Esophagus (tissue), 2 donors: ENCODE measurements around the gene RASSF1. TPM values are rescaled to one million over a fixed set of nuclear protein-coding genes. Genes with fewer than 3 reads are reported as not detected.

ENCODE experiments used
- H3K27ac ChIP-seq, 2 donors: one replicate each; pipeline ENCODE4 v1.5.1; 2013; ENCODE audit warnings: low read depth in 2 of 2, mild to moderate bottlenecking in 2 of 2, inconsistent platforms in 1 of 2, low read length in 1 of 2, moderate library complexity in 1 of 2
- H3K27me3 ChIP-seq, 2 donors: one replicate each; pipeline ENCODE4 v1.6.1; 2013; ENCODE audit warnings: low read length in 2 of 2, control low read depth in 1 of 2, mild to moderate bottlenecking in 1 of 2; ENCODE audit not compliant: insufficient read depth in 2 of 2, control insufficient read depth in 1 of 2
- H3K36me3 ChIP-seq, 2 donors: one replicate each; pipeline ENCODE4 v1.6.1; 2013; ENCODE audit warnings: low read length in 1 of 2; ENCODE audit not compliant: control insufficient read depth in 2 of 2, insufficient read depth in 2 of 2
- H3K4me1 ChIP-seq, 2 donors: one replicate each; pipeline ENCODE4 v1.6.1; 2013; ENCODE audit warnings: low read length in 1 of 2; ENCODE audit not compliant: control insufficient read depth in 2 of 2, insufficient read depth in 2 of 2
- H3K4me3 ChIP-seq, 2 donors: one replicate each; pipeline ENCODE4 v1.5.1; 2013; ENCODE audit warnings: low read length in 2 of 2, mild to moderate bottlenecking in 2 of 2, low read depth in 1 of 2, moderate library complexity in 1 of 2
- H3K9me3 ChIP-seq, 2 donors: one replicate each; pipeline ENCODE4 v1.6.1; 2013; ENCODE audit warnings: mild to moderate bottlenecking in 2 of 2, low read depth in 1 of 2, low read length in 1 of 2, moderate library complexity in 1 of 2; ENCODE audit not compliant: control insufficient read depth in 2 of 2, insufficient read depth in 1 of 2
- WGBS, 2 donors: extraction: QIAGEN DNeasy Blood & Tissue Kit; methylation state at CpG; one replicate each; pipeline ENCODE4 v1.1.7; 2013; 5-methylcytosine and 5-hydroxymethylcytosine counted together
- polyA plus RNA-seq, 2 donors: library from polyadenylated mRNA; stranded (reverse); fragments of 200-250 nt; gene quantifications; one replicate each; pipeline ENCODE4 v1.2.3, GENCODE V29; 2013
- donor health status: healthy with polysubstance abuse.
- donor health status: Bipolar disorder and iron deficiency.

RASSF1 gene
- polyA plus RNA-seq, 2 donors, result 15.0 to 20.3 TPM

DNA sequence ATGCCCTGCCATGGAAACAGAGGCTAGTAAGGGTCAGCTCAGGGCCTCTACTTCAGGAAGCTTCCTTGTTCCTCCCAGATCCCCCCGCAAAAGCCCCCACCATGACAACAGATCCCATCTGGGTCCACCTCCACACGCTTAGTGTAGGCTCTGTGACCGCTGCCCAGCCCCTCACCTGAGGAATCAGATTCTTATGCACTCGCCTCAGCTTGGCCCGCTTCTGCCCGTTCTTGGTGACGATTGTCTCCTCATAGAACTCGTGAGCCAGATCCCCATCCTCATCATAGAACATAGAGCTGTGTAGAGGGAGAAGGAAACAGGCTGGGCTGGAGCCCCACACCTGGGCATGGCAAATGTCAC lies 14.5 kb downstream of the RASSF1 start:
- no peak overlapping the region for H3K4me3 ChIP-seq
- WGBS, 2 donors, result 88 to 89% methylated on average over 8 of the region's 8 CpGs
- peaks cover 0 to 2% of the 10 kb centered on the region in 2 donors for H3K9me3 ChIP-seq
- peaks cover 10 to 20% of the 10 kb centered on the region in 2 donors for H3K36me3 ChIP-seq
- H3K27ac ChIP-seq, result no peak overlapping the region
- peaks cover 0 to 9% of the 10 kb centered on the region in 2 donors for H3K4me1 ChIP-seq
- H3K27me3 ChIP-seq, result no peaks in the 10 kb centered on the region

- WGBS, 2 donors, result 84 to 85% methylated on average over 11 of the region's 11 CpGs
- Histone ChIP-seq H3K36me3 (peaks cover 6 to 15% of the 10 kb centered on the region in 2 donors), H3K4me3 (no peak overlapping the region), H3K27ac (peak overlapping the region in 1 of 2 donors; percentile 47), H3K27me3 (no peaks in the 10 kb centered on the region), H3K9me3 (peaks cover 0 to 2% of the 10 kb centered on the region in 2 donors), H3K4me1 (peaks cover 0 to 9% of the 10 kb centered on the region in 2 donors)
Observed at GRCh38 chr3:50325497-50326181, 15.0 kb downstream of the RASSF1 start.

- Histone ChIP-seq H3K27me3 (no peaks in the 10 kb centered on the region), H3K36me3 (peaks cover 1 to 10% of the 10 kb centered on the region in 2 donors), H3K4me1 (peaks cover 0 to 13% of the 10 kb centered on the region in 2 donors), H3K9me3 (no peaks in the 10 kb centered on the region), H3K4me3 (no peak overlapping the region), H3K27ac (peak overlapping the region in 1 of 2 donors; percentile 47)
- WGBS, 2 donors, result 73 to 88% methylated on average over 2 of the region's 2 CpGs
Observed at GRCh38 chr3:50325113-50325480, 15.5 kb downstream of the RASSF1 start.

- Histone ChIP-seq H3K4me3 (no peak overlapping the region), H3K27ac (peak overlapping the region; percentile 31 to 83), H3K9me3 (no peaks in the 10 kb centered on the region), H3K27me3 (no peaks in the 10 kb centered on the region), H3K4me1 (peaks cover 0 to 19% of the 10 kb centered on the region in 2 donors), H3K36me3 (peaks cover 0 to 9% of the 10 kb centered on the region in 2 donors)
- 41 to 50% methylated on average over 4 of the region's 4 CpGs for WGBS, 2 donors
Observed at GRCh38 chr3:50324351-50325112, 16.1 kb downstream of the RASSF1 start.

- Histone ChIP-seq H3K4me1 (peaks cover 0 to 25% of the 10 kb centered on the region in 2 donors), H3K4me3 (no peak overlapping the region), H3K27ac (peak overlapping the region; percentile 53 to 83), H3K36me3 (peaks cover 0 to 12% of the 10 kb centered on the region in 2 donors), H3K27me3 (no peaks in the 10 kb centered on the region), H3K9me3 (no peaks in the 10 kb centered on the region)
- WGBS, 2 donors, result 54 to 63% methylated on average over 5 of the region's 5 CpGs
Observed at GRCh38 chr3:50323614-50324199, 16.9 kb downstream of the RASSF1 start.

DNA sequence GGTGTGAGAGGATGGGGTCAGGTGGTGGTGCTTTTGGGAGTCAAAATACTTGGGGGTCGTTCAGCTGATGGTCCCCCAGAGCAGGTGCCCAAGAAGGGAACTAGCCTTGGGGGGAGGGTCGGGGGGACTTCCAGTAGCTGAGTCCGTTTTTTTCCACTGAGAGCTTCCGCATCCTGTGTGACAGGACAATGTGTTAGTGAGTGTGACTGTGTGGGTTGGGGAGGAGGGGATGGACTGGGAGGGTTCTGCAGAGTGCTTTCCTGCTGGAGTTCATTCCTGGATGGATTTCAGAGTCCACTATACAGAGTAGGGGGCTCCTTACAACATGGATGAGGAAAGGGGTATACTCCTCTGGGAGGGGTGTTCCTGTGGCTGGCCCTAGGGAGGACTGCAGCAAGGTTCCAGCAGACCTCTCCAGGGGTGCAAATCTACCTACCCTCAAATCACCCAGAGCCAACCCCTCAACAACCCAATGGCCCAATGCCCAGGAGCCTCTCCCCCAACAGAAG lies 17.5 kb downstream of the RASSF1 start:
- Histone ChIP-seq H3K36me3 (peaks cover 0 to 17% of the 10 kb centered on the region in 2 donors), H3K27ac (peak overlapping the region; percentile 82 to 83), H3K9me3 (no peaks in the 10 kb centered on the region), H3K4me1 (peaks cover 0 to 30% of the 10 kb centered on the region in 2 donors), H3K4me3 (no peak overlapping the region), H3K27me3 (no peaks in the 10 kb centered on the region)
- 56 to 60% methylated on average over 4 of the region's 4 CpGs for WGBS, 2 donors

DNA sequence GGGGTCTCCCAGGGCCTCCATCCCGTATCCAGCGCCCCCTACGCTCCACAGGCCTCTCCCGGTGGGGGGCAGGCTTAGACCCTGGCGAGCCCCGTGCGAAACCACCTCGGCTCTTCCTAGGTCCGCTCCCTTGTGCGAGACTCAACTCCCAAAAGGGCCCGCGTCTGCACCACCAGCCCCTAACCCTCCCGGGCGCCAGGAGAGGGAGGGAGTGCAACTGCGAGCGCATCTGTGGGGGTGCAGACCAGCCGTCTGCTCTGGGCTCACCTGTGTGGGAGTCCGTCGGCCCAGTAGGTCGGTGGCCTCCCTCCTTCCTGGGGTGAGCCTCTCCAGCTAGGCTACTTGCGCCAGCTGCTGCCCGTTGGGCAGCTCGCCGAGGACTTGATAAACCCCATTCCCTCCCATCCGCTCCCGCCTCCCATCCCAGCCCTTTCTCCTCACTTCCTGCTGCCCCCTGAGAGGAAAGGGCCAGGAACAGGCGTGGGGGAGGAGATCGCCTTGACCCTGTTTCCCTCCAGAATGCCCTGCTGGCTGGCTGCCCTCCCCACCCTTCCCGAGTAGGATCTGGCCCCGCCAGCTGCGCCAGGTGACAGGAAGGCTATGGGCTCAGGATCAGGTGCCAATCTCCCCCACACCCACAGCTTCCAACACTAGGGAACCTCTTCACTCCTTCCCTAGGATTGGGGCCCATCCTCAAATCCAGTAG lies 18.1 kb downstream of the RASSF1 start, which contains the start of gene HYAL2:
Gene HYAL2, minus strand, starts transcription at position 360 of the 706 bp plus-strand sequence. CDS start 2,256 bp downstream, outside the sequence.
- peaks cover 0 to 34% of the 10 kb centered on the region in 2 donors for H3K4me1 ChIP-seq

DNA sequence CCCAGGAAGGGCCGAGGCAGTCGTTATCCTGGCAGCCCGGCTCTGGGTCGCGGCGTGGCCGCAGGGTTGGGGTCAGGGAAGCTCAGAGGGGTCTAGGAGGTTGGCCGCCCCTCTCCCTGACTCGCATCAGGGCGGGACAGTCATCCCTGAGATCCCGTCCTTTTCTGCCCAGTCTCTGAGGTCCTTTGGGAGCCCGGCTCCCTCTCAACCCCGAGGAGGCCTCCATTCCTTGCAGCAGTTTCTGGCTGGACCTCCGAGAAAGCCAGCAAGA lies 18.6 kb downstream of the RASSF1 start:
- H3K27me3 ChIP-seq, result no peaks in the 10 kb centered on the region
- peak overlapping the region; percentile 67 to 83 for H3K4me3 ChIP-seq
- WGBS, 2 donors, result 26 to 44% methylated on average over 13 to 14 of the region's 14 CpGs
- H3K9me3 ChIP-seq, result no peaks in the 10 kb centered on the region
- H3K27ac ChIP-seq, result peak overlapping the region; percentile 82
- H3K36me3 ChIP-seq, result peaks cover 0 to 19% of the 10 kb centered on the region in 2 donors
- H3K4me1 ChIP-seq, result peaks cover 0 to 34% of the 10 kb centered on the region in 2 donors

More for the DNA sequence above, 18.1 kb downstream of the RASSF1 start, which contains the start of gene HYAL2:
- Histone ChIP-seq H3K27me3 (no peaks in the 10 kb centered on the region), H3K27ac (peak within 1 kb of the TSS; percentile 82 to 89), H3K9me3 (no peaks in the 10 kb centered on the region), H3K36me3 (peaks cover 0 to 19% of the 10 kb centered on the region in 2 donors), H3K4me3 (peak within 1 kb of the TSS; percentile 67 to 83)
- 51 to 57% methylated on average over 28 to 31 of the region's 31 CpGs for WGBS, 2 donors
